Measurements from ENCODE around the gene GNAI3.

GRCh38 chr1:109624201-109625010 lies 76.0 kb downstream of the GNAI3 start:
- TF ChIP-seq CTCF (IDR thresholded peaks at IDR 0.05; ENCODE audit: low read depth, low read length), result no peak
- TF ChIP-seq POLR2A (IDR thresholded peaks at IDR 0.05; ENCODE audit: extremely low read depth, insufficient read length), result no peak
- no peak for TF ChIP-seq MYC (IDR thresholded peaks at IDR 0.05; ENCODE audit: low read depth, low read length)
